ENCODE data around the gene HLCS. TPM values are rescaled to one million over a fixed set of nuclear protein-coding genes. Genes with fewer than 3 reads are reported as not detected.

HLCS gene
- total and polyA plus RNA-seq, 10 of the 15 experiments (the other 5 are each of a cell fraction or from before 2014, with no cell fraction given): 1.5 to 12.7 (median 9.6) TPM

DNA sequence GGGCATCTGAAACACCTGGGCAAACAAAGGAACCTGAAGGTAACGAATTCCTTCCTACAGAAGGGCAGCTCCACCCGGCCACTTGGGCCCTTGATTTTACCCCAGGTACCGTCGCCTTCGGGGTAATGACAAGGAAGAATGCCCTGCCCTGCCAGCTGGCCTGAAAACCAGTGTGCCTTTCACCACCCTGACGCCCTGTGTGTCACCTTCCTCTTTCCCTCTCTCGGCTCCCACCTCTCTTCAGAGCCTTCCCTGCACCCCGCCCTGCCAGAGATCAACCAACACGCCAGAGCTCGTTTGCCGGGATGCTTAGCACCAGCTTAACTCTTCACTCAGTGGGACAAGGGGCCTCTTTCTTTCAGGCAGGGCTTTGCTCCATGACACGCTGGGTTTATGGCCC is 181.5 kb downstream of the HLCS start:
- ATAC-seq: no peak
- Histone ChIP-seq H3K4me1 (ENCODE audit: control insufficient read depth, insufficient read depth, low read length) (no peaks in the 10 kb centered on the region), H3K27ac (ENCODE audit: control insufficient read depth, insufficient read depth) (no peak overlapping the region), H3K36me3 (ENCODE audit: control insufficient read depth in 2 of 2, insufficient read depth in 2 of 2, low read length in 1 of 2) (no peaks in the 10 kb centered on the region), H3K9me3 (replicated peaks; ENCODE audit: control insufficient read depth, insufficient read depth, low read length) (no peaks in the 10 kb centered on the region), H3K27me3 (replicated peaks in 1 of 2; ENCODE audit: control insufficient read depth in 2 of 2, insufficient read depth in 2 of 2, low read length in 1 of 2) (no peaks in the 10 kb centered on the region), H3K9ac (ENCODE audit: control insufficient read depth, insufficient read depth, low read length) (no peak overlapping the region), H3K4me2 (ENCODE audit: control insufficient read depth, insufficient read depth) (no peak overlapping the region), H2AFZ (ENCODE audit: control insufficient read depth, low read depth, low read length) (no peak overlapping the region), H3K4me3 (no peak overlapping the region), H3K79me2 (ENCODE audit: control insufficient read depth, insufficient read depth, low read length) (no peaks in the 10 kb centered on the region), H4K20me1 (ENCODE audit: control insufficient read depth, insufficient read depth) (no peaks in the 10 kb centered on the region)
- in situ Hi-C loops (cut with MboI) (no loop called here), intact Hi-C loops (cut with micrococcal nuclease; ENCODE audit: unreplicated experiment) (no loop called here)
- no TSS peak for BruUV-seq (replicated peaks)
- ChIA-PET SMC1A (ENCODE audit: uncharacterized antibody, unreplicated experiment) (no interaction called here), RAD21 (ENCODE audit: unreplicated experiment) (no interaction called here), POLR2A (interaction anchor here (0.8 kb wide), 1 partner anchor 22 kb away, joined by 3 read pairs; no protein-coding TSS in a partner anchor), CTCF (interaction anchor here (1.5 kb wide), 1 partner anchor 25 kb away, joined by 3 read pairs; no protein-coding TSS in a partner anchor)
- whole genome bisulfite sequencing (ENCODE audit: insufficient coverage, insufficient replicate concordance, low lambda C conversion rate, missing lambda C conversion rate): 72% methylated on average over 11 of the region's 12 CpGs
- no peak for TF ChIP-seq NFYB (IDR thresholded peaks at IDR 0.05; ENCODE audit: insufficient read depth, low read depth, low read length)
- TF ChIP-seq RBBP5 (conservative IDR thresholded peaks at IDR 0.05): no peak
- TF ChIP-seq NFYA (IDR thresholded peaks at IDR 0.05; ENCODE audit: borderline replicate concordance, low read depth, low read length): no peak
- DNase-seq (ENCODE audit: low read depth, low spot score): no peak
- FAIRE-seq: no peak

DNA sequence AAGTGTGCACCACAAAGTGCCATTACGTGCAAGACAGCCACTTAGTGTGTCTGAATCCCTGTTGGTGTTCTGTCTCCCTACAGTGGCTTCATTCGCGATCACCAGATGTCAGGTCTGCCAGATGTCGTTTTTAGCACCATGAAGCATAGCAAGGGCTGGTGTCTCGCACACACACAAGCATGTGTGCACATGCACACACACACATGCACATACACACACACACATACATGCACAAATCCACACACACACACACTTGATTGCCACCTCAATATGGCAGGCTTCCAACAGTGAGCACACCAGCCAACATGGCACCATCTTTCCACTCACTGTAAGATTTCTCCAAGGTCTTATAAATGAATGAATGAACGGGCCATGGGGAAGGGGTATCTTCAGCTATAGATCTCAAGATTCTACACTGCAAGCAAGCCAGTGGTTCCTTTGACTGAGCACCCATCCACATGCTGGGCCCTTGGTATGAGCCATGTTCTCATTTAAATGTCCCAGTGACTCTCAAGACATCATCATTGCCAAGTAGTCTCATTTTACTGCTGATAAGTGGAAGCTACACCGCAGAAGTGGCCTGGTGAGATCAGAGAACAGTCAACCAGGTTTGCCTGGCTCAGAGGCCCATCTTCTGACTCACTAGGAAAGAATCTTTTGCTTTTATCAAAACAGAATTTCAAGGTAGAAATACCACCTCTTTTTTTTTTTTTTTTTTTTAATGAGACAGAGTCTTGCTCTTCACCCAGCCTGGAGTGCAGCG is 182.7 kb downstream of the HLCS start:
- Histone ChIP-seq H3K36me3 (ENCODE audit: control insufficient read depth in 2 of 2, insufficient read depth in 2 of 2, low read length in 1 of 2) (no peaks in the 10 kb centered on the region), H4K20me1 (ENCODE audit: control insufficient read depth, insufficient read depth) (no peaks in the 10 kb centered on the region), H3K27me3 (replicated peaks in 1 of 2; ENCODE audit: control insufficient read depth in 2 of 2, insufficient read depth in 2 of 2, low read length in 1 of 2) (no peaks in the 10 kb centered on the region), H3K4me3 (no peak overlapping the region), H3K4me1 (ENCODE audit: control insufficient read depth, insufficient read depth, low read length) (no peaks in the 10 kb centered on the region), H2AFZ (ENCODE audit: control insufficient read depth, low read depth, low read length) (no peak overlapping the region), H3K9me3 (replicated peaks; ENCODE audit: control insufficient read depth, insufficient read depth, low read length) (no peaks in the 10 kb centered on the region), H3K79me2 (ENCODE audit: control insufficient read depth, insufficient read depth, low read length) (no peaks in the 10 kb centered on the region), H3K27ac (ENCODE audit: control insufficient read depth, insufficient read depth) (no peak overlapping the region), H3K9ac (ENCODE audit: control insufficient read depth, insufficient read depth, low read length) (no peak overlapping the region), H3K4me2 (ENCODE audit: control insufficient read depth, insufficient read depth) (no peak overlapping the region)
- no peak for FAIRE-seq
- BruUV-seq (replicated peaks): no TSS peak
- intact Hi-C loops (cut with micrococcal nuclease; ENCODE audit: unreplicated experiment) (no loop called here), in situ Hi-C loops (cut with MboI) (no loop called here)
- ATAC-seq: no peak
- TF ChIP-seq, protein P1, sequence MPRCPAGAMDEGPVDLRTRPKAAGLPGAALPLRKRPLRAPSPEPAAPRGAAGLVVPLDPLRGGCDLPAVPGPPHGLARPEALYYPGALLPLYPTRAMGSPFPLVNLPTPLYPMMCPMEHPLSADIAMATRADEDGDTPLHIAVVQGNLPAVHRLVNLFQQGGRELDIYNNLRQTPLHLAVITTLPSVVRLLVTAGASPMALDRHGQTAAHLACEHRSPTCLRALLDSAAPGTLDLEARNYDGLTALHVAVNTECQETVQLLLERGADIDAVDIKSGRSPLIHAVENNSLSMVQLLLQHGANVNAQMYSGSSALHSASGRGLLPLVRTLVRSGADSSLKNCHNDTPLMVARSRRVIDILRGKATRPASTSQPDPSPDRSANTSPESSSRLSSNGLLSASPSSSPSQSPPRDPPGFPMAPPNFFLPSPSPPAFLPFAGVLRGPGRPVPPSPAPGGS (IDR thresholded peaks at IDR 0.05; ENCODE audit: borderline replicate concordance, insufficient read depth, low read depth, low read length, poor library complexity, severe bottlenecking): peak; percentile 48
- TF ChIP-seq BACH1 (IDR thresholded peaks at IDR 0.05; ENCODE audit: borderline replicate concordance) (no peak), ETV6 (conservative IDR thresholded peaks at IDR 0.05 in 1 of 2, IDR thresholded peaks at IDR 0.05 in 1 of 2; ENCODE audit: borderline replicate concordance in 1 of 2, low read depth in 1 of 2) (no peak), DPF2 (IDR thresholded peaks at IDR 0.05) (no peak), PBX3 (IDR thresholded peaks at IDR 0.05; ENCODE audit: insufficient replicate concordance, low read depth, low read length) (peak; percentile 10)
- SMC1A ChIA-PET (ENCODE audit: uncharacterized antibody, unreplicated experiment): no interaction called here
- CTCF ChIA-PET: interaction anchor here (0.9 kb wide), 1 partner anchor 21 kb away, joined by 3 read pairs; no protein-coding TSS in a partner anchor
- POLR2A ChIA-PET: no interaction called here
- DNase-seq (ENCODE audit: low read depth, low spot score): no peak
- 90% methylated on average over 8 of the region's 8 CpGs for WGBS (ENCODE audit: insufficient coverage, insufficient replicate concordance, low lambda C conversion rate, missing lambda C conversion rate)
- RAD21 ChIA-PET (ENCODE audit: unreplicated experiment): interaction anchor here (0.7 kb wide), 1 partner anchor 373 kb away, joined by 3 read pairs; no protein-coding TSS in a partner anchor

Measured in GM12878 (cell line).